MM.1S (cell line): Measurements from ENCODE around the gene CTNNA2.

Experiments used
- DNase-seq: peaks from one replicate; pipeline ENCODE4 v3.0.0-alpha.2; 2015
- H2AFZ ChIP-seq: fragments of 300-600 bp; sonication (generic); 2 replicates; pipeline ENCODE4 v1.6.0; 2016; ENCODE audit warnings: antibody characterized with exemption, low read length
- H3F3A ChIP-seq: fragments of 300-600 bp; sonication (generic); 2 replicates; pipeline ENCODE4 v1.6.1; 2016; ENCODE audit warnings: mild to moderate bottlenecking, antibody characterized with exemption, low read length, moderate library complexity, mixed read lengths; ENCODE audit not compliant: insufficient read depth
- H3K27ac ChIP-seq: fragments of 300-600 bp; sonication (generic); 2 replicates; pipeline ENCODE4 v1.5.1; 2016; ENCODE audit warnings: mild to moderate bottlenecking, low read length
- H3K27me3 ChIP-seq: fragments of 300-600 bp; sonication (generic); replicated peaks from 2 replicates; pipeline ENCODE4 v1.6.0; 2016; ENCODE audit warnings: low read length; ENCODE audit not compliant: insufficient read depth
- H3K36me3 ChIP-seq: fragments of 300-600 bp; sonication (generic); replicated peaks from 2 replicates; pipeline ENCODE4 v1.6.1; 2016; ENCODE audit warnings: mild to moderate bottlenecking, low read length, mixed read lengths; ENCODE audit not compliant: insufficient read depth
- H3K4me1 ChIP-seq: fragments of 300-600 bp; sonication (generic); 2 replicates; pipeline ENCODE4 v1.6.1; 2016; ENCODE audit warnings: low read length, mixed read lengths
- H3K4me2 ChIP-seq: fragments of 300-600 bp; sonication (generic); 2 replicates; pipeline ENCODE4 v1.6.0; 2016; ENCODE audit warnings: low read depth, low read length
- H3K4me3 ChIP-seq: fragments of 300-600 bp; sonication (generic); 2 replicates; pipeline ENCODE4 v1.5.1; 2016; ENCODE audit warnings: low read length, mixed read lengths
- H3K79me2 ChIP-seq: fragments of 300-600 bp; sonication (generic); 2 replicates; pipeline ENCODE4 v1.6.1; 2016; ENCODE audit warnings: mixed run types, low read length, mixed read lengths
- H3K9ac ChIP-seq: fragments of 300-600 bp; sonication (generic); 2 replicates; pipeline ENCODE4 v1.6.1; 2016; ENCODE audit warnings: low read length, mixed read lengths
- H3K9me2 ChIP-seq: fragments of 300-600 bp; sonication (generic); replicated peaks from 2 replicates; pipeline ENCODE4 v1.6.1; 2016; ENCODE audit warnings: mild to moderate bottlenecking, low read length, mixed read lengths; ENCODE audit not compliant: insufficient read depth
- H3K9me3 ChIP-seq: fragments of 300-600 bp; sonication (generic); replicated peaks from 2 replicates; pipeline ENCODE4 v1.6.1; 2016; ENCODE audit warnings: mild to moderate bottlenecking, low read length, mixed read lengths; ENCODE audit not compliant: insufficient read depth
- H4K20me1 ChIP-seq: fragments of 300-600 bp; sonication (generic); 2 replicates; pipeline ENCODE4 v1.6.1; 2016; ENCODE audit warnings: mild to moderate bottlenecking, low read length, moderate library complexity, mixed read lengths; ENCODE audit not compliant: insufficient read depth
- EZH2 ChIP-seq: fragments of 300-600 bp; sonication (generic); optimal IDR thresholded peaks from 2 replicates; pipeline ENCODE3; 2017; ENCODE audit warnings: low read depth, mild to moderate bottlenecking, antibody characterized with exemption, low read length, mixed read lengths
- EZH2phosphoT487 ChIP-seq: fragments of 300-600 bp; sonication (generic); IDR thresholded peaks from 2 replicates; pipeline ENCODE4 v1.6.1; 2018; ENCODE audit warnings: antibody characterized with exemption, low read length
- TF ChIP-seq, protein P1 (sequence below): fragments of 300-600 bp; sonication (generic); IDR thresholded peaks from 2 replicates; pipeline ENCODE4 v1.5.1; 2016; ENCODE audit warnings: antibody characterized with exemption, low read length, mixed read lengths

CTNNA2 gene

DNA sequence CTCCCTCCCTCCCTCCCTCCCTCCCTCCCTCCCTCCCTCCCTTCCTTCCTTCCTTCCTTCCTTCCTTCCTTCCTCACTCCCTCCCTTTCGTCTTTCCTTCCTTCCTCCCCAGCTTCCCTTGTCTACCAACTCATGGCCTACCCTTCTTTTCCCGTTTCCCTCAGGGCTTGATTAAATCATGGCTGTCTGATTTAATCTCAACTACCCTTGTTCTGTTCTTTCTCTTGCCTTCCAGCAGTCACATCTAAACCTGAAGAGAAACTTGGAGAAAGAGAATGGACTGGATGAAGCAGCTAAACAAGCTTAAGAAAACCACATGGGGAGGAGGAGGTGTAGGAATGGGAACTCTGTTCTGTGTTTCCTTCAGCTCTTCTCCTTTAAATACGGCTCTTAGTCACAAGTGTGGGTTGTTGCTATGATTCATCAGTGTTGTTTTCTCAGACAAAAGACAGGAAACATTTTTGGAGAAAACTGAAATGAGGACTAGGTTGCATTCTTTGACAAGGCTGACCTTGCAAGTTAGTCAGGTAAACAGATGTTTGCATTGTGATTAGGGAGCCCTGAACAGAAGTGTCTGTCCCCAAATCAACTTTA, 613.8 kb downstream of the CTNNA2 start:
- H3K9me3 ChIP-seq = no peaks in the 10 kb centered on the region
- no peaks in the 10 kb centered on the region for H3K4me1 ChIP-seq
- TF ChIP-seq, protein P1, sequence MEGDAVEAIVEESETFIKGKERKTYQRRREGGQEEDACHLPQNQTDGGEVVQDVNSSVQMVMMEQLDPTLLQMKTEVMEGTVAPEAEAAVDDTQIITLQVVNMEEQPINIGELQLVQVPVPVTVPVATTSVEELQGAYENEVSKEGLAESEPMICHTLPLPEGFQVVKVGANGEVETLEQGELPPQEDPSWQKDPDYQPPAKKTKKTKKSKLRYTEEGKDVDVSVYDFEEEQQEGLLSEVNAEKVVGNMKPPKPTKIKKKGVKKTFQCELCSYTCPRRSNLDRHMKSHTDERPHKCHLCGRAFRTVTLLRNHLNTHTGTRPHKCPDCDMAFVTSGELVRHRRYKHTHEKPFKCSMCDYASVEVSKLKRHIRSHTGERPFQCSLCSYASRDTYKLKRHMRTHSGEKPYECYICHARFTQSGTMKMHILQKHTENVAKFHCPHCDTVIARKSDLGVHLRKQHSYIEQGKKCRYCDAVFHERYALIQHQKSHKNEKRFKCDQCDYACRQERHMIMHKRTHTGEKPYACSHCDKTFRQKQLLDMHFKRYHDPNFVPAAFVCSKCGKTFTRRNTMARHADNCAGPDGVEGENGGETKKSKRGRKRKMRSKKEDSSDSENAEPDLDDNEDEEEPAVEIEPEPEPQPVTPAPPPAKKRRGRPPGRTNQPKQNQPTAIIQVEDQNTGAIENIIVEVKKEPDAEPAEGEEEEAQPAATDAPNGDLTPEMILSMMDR = no peak
- no peak for TF ChIP-seq EZH2
- no peak for TF ChIP-seq EZH2phosphoT487
- H3K27ac ChIP-seq = no peak overlapping the region
- H3K9ac ChIP-seq = no peak overlapping the region
- no peaks in the 10 kb centered on the region for H3K27me3 ChIP-seq
- no peaks in the 10 kb centered on the region for H4K20me1 ChIP-seq
- DNase-seq = no peak
- no peak overlapping the region for H2AFZ ChIP-seq
- no peak overlapping the region for H3K4me2 ChIP-seq
- H3K4me3 ChIP-seq = no peak overlapping the region
- H3K79me2 ChIP-seq = no peaks in the 10 kb centered on the region
- no peaks in the 10 kb centered on the region for H3K9me2 ChIP-seq
- H3F3A ChIP-seq = no peaks in the 10 kb centered on the region
- H3K36me3 ChIP-seq = no peaks in the 10 kb centered on the region

DNA sequence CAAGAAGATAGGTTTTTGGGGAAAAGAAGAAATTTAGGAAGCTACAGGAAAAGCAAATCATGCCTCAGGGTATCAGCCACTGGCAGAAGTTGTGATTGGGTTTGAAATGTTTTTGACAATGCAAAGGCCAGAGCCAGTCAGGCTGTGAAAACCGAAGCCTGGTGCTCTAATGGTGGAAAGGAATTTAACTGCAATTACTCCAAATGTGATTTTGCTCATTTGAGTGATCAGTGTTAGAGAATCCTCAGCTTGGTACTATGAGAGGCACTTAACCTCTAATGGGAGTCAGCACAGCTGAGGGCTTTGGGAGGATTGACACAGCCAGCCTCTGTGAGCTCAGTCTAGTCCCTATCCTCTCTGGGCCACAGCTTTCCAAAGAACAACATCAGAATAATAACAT, 615.2 kb downstream of the CTNNA2 start:
- H3K79me2 ChIP-seq = no peaks in the 10 kb centered on the region
- no peak for TF ChIP-seq EZH2phosphoT487
- TF ChIP-seq, protein P1 = no peak
- no peak for TF ChIP-seq EZH2
- no peak overlapping the region for H2AFZ ChIP-seq
- H3K36me3 ChIP-seq = no peaks in the 10 kb centered on the region
- no peak overlapping the region for H3K27ac ChIP-seq
- no peak for DNase-seq
- no peaks in the 10 kb centered on the region for H3K27me3 ChIP-seq
- H4K20me1 ChIP-seq = no peaks in the 10 kb centered on the region
- no peaks in the 10 kb centered on the region for H3K9me3 ChIP-seq
- no peaks in the 10 kb centered on the region for H3F3A ChIP-seq
- H3K4me1 ChIP-seq = no peaks in the 10 kb centered on the region
- H3K9ac ChIP-seq = no peak overlapping the region
- no peak overlapping the region for H3K4me2 ChIP-seq
- no peak overlapping the region for H3K4me3 ChIP-seq
- no peaks in the 10 kb centered on the region for H3K9me2 ChIP-seq

DNA sequence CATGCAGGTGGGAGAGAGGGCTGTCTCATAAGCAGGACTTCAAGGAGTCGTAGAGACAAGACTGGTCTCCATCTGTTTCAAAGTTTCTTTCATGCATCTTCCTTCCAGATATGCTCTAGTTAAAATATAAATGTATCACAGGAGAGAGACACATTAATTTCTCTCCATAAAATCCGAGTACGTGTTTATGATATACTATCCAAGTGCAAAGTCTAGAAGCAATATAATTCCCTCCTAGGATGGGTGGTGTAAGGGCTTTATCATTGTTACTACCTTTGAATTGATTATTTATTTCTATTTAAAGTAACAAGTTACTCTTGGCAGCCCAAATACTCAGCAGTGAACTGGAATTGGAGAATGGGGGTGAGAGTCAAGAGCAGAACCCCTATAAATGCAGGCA, 619.4 kb downstream of the CTNNA2 start:
- no peaks in the 10 kb centered on the region for H3F3A ChIP-seq
- no peak overlapping the region for H3K4me2 ChIP-seq
- no peaks in the 10 kb centered on the region for H3K9me2 ChIP-seq
- no peaks in the 10 kb centered on the region for H3K36me3 ChIP-seq
- H3K27ac ChIP-seq = no peak overlapping the region
- no peak overlapping the region for H3K9ac ChIP-seq
- TF ChIP-seq EZH2phosphoT487 (no peak), EZH2 (no peak)
- TF ChIP-seq, protein P1 = no peak
- no peaks in the 10 kb centered on the region for H3K27me3 ChIP-seq
- H3K9me3 ChIP-seq = no peaks in the 10 kb centered on the region
- no peaks in the 10 kb centered on the region for H4K20me1 ChIP-seq
- no peak overlapping the region for H2AFZ ChIP-seq
- H3K4me1 ChIP-seq = no peaks in the 10 kb centered on the region
- H3K4me3 ChIP-seq = no peak overlapping the region
- no peaks in the 10 kb centered on the region for H3K79me2 ChIP-seq
- no peak for DNase-seq
